Measurements from ENCODE around the gene STPG3.
"Not testable (repeated sequence)": the region's sequence is repeated elsewhere in the genome, so short reads cannot be mapped to it uniquely, and the experiment has no call there.

STPG3 gene

GRCh38 chr9:137244486-137245449 is 6.3 kb upstream of the STPG3 start:
- DNase-seq (ENCODE audit: low read depth in 2 of 3, low spot score in 2 of 3), result no peak

DNA sequence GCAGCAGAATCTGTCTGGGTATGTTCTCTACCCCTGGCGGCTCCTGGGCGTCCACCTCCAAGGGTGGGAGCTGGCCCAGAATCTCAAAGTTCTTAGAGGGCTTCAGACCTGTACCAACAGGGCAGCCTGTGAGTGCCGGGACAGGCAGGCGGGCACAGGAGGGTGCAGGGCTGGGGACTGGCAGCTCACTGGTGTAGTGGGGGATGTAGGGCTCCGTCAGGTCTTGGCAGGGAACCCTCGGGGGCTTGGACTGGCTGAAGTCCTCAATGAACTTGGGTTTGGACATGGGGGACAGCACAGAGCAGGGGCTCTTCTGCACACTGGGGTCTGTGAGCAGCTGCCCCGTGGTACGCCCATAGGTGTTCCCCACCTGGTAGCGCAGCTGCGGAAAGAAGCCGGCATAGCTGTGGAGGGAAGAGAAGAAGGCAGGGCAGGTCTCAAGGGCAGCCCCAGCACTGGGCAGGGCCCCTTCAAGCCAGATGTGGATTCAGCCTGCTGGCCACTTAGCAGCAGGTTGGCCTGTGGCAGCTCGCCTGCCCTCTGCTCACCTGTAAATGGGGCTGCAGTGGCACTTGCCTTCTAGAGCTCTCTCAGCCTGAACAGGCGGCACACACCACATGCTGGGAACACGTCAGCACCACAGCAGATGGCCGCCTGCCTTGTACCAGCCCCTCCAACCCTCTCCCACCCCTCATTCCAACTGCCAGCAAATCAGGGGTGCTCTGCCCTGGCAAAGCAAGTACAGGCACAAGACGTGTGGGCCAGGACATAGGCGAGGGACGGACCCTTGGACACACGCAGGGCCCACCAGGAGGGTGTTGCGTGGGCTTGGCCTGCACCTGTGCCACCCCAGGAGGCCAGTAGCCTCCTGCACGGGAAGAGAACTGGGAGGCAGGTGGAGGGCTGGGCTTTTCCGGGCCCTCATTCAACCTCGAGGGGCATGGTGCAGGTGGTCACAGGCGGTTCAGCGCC is 5.3 kb upstream of the STPG3 start:
- no peak for DNase-seq (ENCODE audit: low read depth in 2 of 3, low spot score in 2 of 3)

DNA sequence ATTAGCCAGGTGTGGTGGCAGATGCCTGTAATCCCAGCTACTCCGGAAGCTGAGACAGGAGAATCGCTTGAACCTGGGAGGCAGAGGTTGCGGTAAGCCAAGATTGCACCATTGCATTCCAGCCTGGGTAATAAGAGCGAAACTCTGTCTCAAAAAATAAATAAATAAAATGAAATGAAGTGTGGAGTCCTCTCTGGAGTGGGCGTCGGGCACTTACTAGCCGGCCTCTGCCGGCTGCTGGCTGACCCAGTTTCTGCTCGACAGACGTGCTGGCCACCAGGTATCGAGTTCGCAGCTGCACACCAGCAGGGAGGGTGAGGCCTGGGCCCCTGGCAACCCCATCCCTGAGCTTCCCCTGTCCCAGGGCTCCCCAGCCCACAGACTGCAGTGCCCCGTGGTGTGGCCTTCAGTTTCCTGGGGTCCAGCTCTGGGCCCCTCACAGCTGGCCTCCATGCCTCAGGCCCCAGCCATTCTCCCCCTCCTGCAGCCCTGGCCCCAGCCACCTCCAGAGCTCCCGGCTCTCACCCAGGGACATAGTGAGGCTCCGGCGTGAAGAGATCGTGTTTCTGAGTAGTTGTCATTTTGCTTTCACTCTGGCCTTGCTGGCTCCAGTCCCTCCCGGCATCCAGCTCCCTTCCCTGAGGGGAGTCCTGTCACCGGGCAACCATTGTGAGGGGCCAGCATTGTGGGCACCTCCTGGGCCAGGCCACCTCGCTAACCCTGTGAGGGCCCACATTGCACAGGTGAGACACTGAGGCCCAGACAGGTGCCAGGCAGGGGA is 3.8 kb upstream of the STPG3 start:
- no peak for DNase-seq (ENCODE audit: low read depth in 2 of 3, low spot score in 2 of 3)

- no peak for DNase-seq (ENCODE audit: low read depth in 2 of 3, low spot score in 2 of 3)
Observed at GRCh38 chr9:137247916-137248175, 3.2 kb upstream of the STPG3 start.

DNA sequence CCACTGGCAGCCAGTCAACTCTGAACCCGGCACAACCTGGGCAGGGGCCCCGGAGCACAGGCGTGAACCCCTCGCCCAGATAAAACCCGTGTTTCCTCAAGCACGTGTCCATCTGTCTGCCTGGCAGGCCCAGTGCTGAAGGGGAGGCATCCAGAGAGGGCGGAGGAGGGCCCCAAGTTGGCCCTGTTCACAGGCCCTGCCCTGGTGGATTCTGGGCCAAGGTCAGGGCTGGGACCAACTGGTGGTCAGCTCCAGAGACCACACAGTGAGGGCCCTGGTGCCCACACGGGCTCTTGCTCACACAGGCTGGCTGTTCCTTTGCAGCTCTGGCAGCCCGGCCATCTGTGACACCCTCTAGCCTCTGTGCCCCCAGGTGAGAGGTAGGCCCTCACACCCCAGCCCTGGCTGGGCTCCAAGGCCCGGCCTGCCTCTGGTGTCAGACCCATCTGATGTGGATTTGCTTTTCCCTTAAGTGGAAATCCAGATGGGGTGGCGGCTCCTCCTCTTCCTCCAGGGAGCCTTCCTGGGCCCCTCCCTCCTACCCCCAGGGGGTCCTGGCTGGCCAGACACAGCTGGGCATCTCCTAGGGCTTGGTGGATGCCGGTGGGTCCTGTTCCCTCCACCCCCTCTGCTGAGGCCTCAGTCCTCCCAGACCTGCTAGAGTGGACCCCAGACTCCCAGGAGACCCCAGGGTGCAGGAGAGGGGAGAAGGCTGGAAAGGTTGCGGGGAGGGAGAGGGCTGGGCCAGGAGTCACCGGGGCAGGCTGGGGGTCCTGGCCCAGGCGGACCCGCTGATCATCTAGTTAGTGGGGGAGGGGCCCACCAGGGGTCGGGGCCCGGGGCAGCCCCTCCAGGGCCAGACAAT is 525 bp upstream of the STPG3 start:
- no peak for DNase-seq (ENCODE audit: low read depth in 2 of 3, low spot score in 2 of 3)

DNA sequence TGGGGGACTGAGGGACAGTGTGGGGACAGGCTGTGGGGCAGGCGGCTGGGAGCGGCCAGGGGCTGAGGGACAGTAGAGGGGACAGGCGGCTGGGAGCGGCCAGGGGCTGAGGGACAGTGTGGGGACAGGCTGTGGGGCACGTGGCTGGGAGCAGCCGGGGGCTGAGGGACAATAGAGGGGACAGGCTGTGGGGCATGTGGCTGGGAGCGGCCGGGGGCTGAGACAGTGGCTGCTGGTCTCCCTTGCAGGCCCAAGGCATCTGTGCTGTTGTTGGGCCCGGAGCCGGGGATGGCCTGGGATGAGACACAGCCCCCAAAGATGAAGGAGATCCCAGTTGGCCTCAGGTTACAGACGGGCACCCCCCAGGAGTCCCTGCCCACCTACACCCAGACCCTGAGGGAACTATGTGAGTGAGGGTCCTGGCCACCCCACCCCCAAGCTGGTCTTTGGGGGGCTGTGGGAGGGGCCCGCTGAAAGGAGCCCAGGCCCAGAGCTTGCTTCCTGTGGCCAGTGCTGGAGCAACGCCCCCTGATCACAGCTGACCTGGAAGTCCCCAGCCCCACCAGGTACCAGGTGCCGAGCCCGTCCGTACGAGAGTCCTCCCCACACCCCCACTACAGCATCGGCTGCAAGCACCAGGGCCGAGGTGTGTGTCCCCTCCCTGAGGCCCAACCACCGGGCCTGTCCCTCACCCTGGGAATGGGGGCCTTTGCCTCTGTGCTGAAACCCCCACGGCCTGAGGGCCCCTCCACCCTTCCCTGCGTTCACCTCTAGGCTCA is 593 bp downstream of the STPG3 start:
- DNase-seq (ENCODE audit: low read depth in 2 of 3, low spot score in 2 of 3), result no peak

- DNase-seq (ENCODE audit: low read depth in 2 of 3, low spot score in 2 of 3), result no peak
Observed at GRCh38 chr9:137252555-137253506, 1.7 kb downstream of the STPG3 start.

DNA sequence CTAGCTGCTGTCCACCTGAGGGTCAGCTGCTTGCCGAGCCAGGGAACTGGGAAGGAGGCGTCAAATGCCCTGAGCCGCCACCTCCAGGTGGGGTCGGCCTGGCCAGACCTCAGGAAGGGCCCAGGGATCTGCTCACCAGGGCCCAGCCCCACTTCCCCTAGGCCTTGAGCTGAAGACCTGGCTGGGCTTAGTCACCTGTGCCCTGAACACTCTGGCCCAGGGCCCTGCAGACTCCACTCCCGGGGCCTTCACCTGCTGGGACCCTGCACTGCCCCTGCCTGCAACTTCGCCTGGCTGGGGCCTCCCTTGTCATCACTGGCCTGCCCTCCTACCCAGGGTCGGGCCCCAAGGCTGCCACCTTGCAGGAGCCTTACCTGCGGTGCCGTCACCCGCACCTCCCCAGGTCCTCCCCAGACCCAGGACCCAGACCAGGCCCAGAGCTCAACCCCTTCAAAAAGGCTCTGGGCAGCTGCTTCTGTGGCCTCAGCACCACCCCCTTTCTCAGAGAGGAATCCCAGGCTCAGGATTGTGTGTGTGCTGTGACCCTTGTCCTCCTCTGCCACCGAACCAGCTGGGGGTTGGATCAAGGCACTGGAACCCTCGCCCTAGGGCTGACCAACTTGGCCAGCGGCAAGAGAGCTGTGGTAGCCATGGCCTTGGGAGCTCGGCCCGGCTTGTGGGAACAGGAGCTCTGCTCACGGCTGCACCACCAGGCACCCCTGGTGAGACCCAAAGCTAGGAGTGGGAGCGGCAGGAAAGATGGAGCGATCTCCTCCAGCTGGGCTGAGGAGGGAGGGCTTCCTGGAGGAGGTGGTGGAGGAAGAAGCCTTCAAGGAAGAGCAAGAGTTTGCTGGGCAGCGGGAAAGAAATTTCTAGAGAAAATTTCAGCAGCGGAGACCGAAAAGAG is 2.9 kb downstream of the STPG3 start:
- no peak for DNase-seq (ENCODE audit: low read depth in 2 of 3, low spot score in 2 of 3)

DNA sequence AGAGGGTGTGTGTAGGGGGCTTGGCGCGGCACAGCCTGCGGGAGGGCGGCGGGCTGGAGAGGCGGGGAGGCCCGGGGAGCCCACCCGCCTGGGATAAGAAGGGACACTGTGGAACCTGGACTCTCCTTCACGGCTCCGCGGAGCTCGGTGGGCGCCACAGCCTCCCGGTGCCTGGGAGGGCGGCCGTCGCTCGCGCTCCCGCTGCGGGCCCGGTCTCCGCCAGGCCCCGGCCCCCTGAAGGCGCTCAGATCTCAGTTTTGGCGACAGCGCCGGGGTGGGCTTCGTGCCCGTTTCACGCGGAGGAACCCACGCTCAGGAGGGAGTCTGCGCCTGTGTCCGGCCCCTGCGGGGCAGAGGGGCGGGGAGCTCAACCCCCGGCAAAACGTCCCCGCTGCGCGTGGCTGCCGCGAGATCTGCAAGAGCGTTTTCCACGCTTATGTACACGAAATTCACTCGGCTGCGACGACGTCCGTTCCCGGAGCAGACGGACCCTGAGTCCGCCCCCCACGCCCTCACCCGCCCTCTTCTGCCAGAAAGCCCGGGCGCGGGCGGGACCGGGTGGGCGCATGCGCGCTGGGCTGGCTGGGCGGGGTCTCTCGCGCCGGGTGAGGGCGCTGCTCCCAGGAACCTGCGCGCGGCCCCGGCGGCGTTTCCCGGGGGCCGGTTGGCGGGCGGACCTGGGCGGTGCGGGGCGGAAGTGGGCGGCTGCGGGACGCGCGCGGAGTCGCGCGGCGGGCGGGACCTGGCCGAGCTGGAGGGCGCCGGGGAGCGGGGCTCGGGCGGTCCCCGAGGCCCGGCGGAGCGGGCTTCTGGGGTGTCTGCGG is 3.8 kb downstream of the STPG3 start, which contains the start of gene NELFB:
Gene NELFB, plus strand, starts transcription at position 704 of the 824 bp plus-strand sequence.
- peak; percentile 96 to 98 (median 97) for DNase-seq (ENCODE audit: low read depth in 2 of 3, low spot score in 2 of 3)

DNA sequence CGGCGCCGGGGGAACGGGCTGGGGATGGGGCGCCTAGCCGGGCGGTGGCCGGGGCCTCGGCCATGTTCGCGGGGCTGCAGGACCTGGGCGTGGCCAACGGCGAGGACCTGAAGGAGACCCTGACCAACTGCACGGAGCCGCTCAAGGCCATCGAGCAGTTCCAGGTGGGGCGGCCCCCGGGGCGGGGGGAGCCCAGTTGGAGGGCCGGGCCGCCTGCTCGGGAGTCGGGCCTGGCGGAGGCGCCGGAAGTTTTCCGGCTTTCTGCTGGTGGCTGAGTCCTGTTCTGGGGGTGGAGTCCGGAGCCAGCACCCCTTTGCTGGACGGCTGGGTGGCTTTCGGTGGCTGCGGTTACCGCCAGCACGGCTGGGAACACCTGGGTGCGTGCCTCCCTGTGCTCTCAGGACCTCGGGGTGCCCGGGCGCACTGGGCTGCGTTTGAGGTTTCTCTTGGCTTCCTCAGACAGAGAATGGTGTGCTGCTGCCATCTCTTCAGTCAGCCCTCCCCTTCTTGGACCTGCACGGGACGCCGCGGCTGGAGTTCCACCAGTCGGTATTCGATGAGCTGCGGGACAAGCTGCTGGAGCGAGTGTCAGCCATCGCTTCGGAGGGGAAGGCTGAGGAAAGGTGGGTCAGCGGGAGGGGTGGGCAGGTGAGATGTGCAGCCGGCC is 4.5 kb downstream of the STPG3 start:
- no peak for DNase-seq (ENCODE audit: low read depth in 2 of 3, low spot score in 2 of 3)

GRCh38 chr9:137256362-137256761 is 5.3 kb downstream of the STPG3 start:
- no peak for DNase-seq (ENCODE audit: low read depth in 2 of 3, low spot score in 2 of 3)

DNA sequence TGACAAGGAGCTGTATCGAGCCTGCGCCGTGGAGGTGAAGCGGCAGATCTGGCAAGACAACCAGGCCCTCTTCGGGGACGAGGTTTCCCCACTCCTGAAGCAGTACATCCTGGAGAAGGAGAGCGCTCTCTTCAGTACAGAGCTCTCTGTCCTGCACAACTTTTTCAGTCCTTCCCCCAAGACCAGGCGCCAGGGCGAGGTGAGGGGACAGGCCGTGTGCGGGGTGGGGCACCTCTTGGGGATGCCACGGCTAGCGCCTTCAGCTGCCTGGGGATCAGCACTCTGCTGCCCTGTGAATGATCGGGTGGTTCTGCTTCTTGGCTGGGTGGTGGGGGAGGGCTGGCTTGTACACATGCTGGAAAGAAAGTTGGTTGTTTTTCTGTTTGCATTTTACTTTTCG is 5.8 kb downstream of the STPG3 start:
- no peak for DNase-seq (ENCODE audit: low read depth in 2 of 3, low spot score in 2 of 3)

DNA sequence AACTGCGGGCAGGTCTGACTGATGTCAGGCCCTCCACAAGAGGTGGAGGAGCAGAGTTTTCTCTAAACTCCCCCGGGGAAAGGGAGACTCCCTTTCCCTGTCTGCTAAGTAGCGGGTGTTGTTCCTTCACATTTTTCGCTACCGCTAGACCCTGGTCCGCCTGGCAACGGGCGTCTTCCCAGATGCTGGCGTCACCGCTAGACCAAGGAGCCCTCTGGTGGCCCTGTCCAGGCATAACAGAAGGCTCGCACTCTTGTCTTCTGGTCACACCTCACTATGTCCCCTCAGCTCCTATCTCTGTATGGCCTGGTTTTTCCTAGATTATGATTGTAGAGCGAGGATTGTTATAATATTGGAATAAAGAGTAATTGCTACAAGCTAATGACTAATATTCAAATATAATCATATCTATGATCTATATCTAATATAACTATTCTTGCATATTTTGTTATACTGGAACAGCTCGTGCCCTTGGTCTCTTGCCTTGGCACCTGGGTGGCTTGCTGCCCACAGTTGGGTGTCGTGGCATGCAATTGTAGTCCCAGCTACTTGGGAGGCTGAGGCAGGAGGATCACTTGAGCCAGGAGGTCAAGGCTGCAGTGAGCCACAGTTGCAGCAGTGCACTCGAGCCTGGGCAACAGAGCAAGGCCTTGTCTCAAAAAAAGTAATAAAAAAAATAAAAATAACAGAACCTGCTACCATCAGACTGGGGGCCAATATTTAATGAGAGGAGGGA is 11.3 kb downstream of the STPG3 start:
- DNase-seq (ENCODE audit: low read depth in 2 of 3, low spot score in 2 of 3), result not testable (repeated sequence)

GRCh38 chr9:137262909-137263285 is 11.8 kb downstream of the STPG3 start:
- DNase-seq (ENCODE audit: low read depth in 2 of 3, low spot score in 2 of 3), result no peak

- DNase-seq (ENCODE audit: low read depth in 2 of 3, low spot score in 2 of 3), result no peak
Observed at GRCh38 chr9:137263506-137263905, 12.4 kb downstream of the STPG3 start.

Data from activated CD8-positive, alpha-beta memory T cell treated with anti-CD3 and anti-CD28 coated beads for 48 hours (primary cell).